RWPE2 (cell line): ENCODE results near the gene CHMP5.

Source experiments
- ATAC-seq: fragments of 200-7000 bp; cut with Tn5 transposase; 3 replicates; pipeline ENCODE4 v1.9.1; 2021; ENCODE audit warnings: low read depth
- DNase-seq: peaks from one replicate; pipeline ENCODE4 v3.0.0-alpha.2; 2020; ENCODE audit warnings: low spot score
- H3K27ac ChIP-seq: fragments of 450-650 bp; 2 replicates; pipeline ENCODE4 v1.5.1; 2017; ENCODE audit warnings: mild to moderate bottlenecking; ENCODE audit not compliant: poor library complexity, severe bottlenecking
- H3K27me3 ChIP-seq: fragments of 250-450 bp; sonication (Bioruptor Pico); 2 replicates; pipeline ENCODE4 v1.5.1; 2021; ENCODE audit warnings: mild to moderate bottlenecking, moderate library complexity; ENCODE audit not compliant: insufficient read depth, poor library complexity, severe bottlenecking
- H3K36me3 ChIP-seq: fragments of 250-450 bp; sonication (Bioruptor Pico); 2 replicates; pipeline ENCODE4 v1.5.1; 2020; ENCODE audit warnings: low read depth, mild to moderate bottlenecking, moderate library complexity
- H3K4me1 ChIP-seq: fragments of 250-450 bp; sonication (Bioruptor Pico); 2 replicates; pipeline ENCODE4 v1.5.1; 2021; ENCODE audit warnings: mild to moderate bottlenecking, moderate library complexity; ENCODE audit not compliant: insufficient read depth, poor library complexity, severe bottlenecking
- H3K4me3 ChIP-seq: fragments of 250-450 bp; sonication (Bioruptor Pico); 2 replicates; pipeline ENCODE4 v1.5.1; 2021; ENCODE audit warnings: mild to moderate bottlenecking, moderate library complexity; ENCODE audit not compliant: severe bottlenecking
- H3K9me3 ChIP-seq: fragments of 250-450 bp; sonication (Bioruptor Pico); 2 replicates; pipeline ENCODE4 v1.5.1; 2021; ENCODE audit warnings: mild to moderate bottlenecking, moderate library complexity; ENCODE audit not compliant: severe bottlenecking
- TF ChIP-seq, protein P1 (sequence below): fragments of 450-650 bp; IDR thresholded peaks from one replicate; pipeline ENCODE4 v1.5.1; 2017; ENCODE audit warnings: mild to moderate bottlenecking, moderate library complexity; ENCODE audit not compliant: poor library complexity, severe bottlenecking

CHMP5 gene

DNA sequence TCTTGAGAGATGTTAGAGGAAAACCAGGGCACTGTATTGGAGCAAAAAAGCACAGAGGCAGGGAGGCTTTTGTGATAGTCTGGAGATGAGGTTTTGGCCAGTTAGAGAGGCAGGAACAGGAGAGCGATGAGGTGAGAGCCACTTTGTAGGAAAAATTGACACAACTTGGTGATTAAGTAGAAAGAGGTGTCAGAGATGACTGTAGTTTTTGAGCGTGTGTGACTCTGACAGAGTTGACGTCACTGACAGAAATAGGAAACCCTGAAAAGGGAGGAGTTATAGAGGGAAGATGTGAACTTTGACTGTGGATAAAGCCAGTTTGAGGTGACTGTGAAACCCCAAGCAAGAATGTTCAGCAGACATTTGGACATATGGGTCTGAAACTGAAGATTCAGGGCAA, 41.2 kb downstream of the CHMP5 start:
- H3K27me3 ChIP-seq: no peaks in the 10 kb centered on the region
- H3K4me1 ChIP-seq: no peaks in the 10 kb centered on the region
- ATAC-seq (no peak), DNase-seq (no peak)
- no peak overlapping the region for H3K27ac ChIP-seq
- H3K9me3 ChIP-seq: no peaks in the 10 kb centered on the region
- peaks cover 98% of the 10 kb centered on the region for H3K36me3 ChIP-seq
- no peak overlapping the region for H3K4me3 ChIP-seq
- TF ChIP-seq, protein P1, sequence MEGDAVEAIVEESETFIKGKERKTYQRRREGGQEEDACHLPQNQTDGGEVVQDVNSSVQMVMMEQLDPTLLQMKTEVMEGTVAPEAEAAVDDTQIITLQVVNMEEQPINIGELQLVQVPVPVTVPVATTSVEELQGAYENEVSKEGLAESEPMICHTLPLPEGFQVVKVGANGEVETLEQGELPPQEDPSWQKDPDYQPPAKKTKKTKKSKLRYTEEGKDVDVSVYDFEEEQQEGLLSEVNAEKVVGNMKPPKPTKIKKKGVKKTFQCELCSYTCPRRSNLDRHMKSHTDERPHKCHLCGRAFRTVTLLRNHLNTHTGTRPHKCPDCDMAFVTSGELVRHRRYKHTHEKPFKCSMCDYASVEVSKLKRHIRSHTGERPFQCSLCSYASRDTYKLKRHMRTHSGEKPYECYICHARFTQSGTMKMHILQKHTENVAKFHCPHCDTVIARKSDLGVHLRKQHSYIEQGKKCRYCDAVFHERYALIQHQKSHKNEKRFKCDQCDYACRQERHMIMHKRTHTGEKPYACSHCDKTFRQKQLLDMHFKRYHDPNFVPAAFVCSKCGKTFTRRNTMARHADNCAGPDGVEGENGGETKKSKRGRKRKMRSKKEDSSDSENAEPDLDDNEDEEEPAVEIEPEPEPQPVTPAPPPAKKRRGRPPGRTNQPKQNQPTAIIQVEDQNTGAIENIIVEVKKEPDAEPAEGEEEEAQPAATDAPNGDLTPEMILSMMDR: no peak

DNA sequence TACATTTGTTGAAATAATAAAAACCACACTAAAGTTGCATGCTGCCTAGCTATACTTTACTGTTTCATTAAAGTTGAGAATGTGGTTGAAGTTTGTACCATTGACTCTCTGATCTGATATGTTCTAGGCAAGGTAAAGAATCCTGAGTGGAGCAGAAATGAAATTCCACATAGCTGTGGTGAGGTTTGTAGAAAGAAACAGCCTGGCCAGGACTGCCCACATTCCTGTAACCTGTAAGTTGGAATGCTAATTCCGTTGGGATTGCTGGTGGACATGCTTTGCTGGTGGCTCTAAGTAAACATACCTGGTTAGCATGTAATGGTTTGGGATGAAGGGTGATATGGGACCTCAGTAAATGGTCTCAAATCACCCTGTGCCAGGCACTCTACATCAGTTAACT, 42.2 kb downstream of the CHMP5 start:
- Histone ChIP-seq H3K4me3 (no peak overlapping the region), H3K27me3 (no peaks in the 10 kb centered on the region), H3K36me3 (peaks cover 98% of the 10 kb centered on the region), H3K9me3 (no peaks in the 10 kb centered on the region), H3K27ac (no peak overlapping the region), H3K4me1 (no peaks in the 10 kb centered on the region)
- DNase-seq (no peak), ATAC-seq (no peak)
- TF ChIP-seq, protein P1: no peak

- no peak overlapping the region for H3K4me3 ChIP-seq
- H3K4me1 ChIP-seq: no peaks in the 10 kb centered on the region
- TF ChIP-seq, protein P1: no peak
- no peaks in the 10 kb centered on the region for H3K9me3 ChIP-seq
- ATAC-seq (no peak), DNase-seq (no peak)
- no peak overlapping the region for H3K27ac ChIP-seq
- no peaks in the 10 kb centered on the region for H3K27me3 ChIP-seq
- H3K36me3 ChIP-seq: peaks cover 98% of the 10 kb centered on the region
Measured at GRCh38 chr9:33309903-33310302, 45.1 kb downstream of the CHMP5 start.

DNA sequence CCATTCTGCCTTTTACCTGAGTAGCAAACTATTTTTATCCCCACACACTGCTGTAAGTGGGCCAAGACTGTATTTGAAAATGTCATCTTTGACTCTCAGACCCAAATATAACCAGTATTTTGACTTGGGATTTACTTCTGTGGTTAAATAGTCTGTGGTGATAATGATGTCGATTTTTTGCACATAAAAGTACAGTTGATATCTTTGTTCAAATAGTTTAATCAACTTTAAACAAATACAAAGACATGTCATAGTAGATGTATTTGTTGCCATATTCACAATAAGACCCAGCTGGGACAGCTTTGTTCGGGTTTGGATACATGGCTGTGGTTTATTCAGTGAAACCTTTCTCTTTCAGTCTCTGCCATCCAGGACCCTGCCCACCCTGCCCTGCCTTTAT, 45.9 kb downstream of the CHMP5 start:
- H3K36me3 ChIP-seq: peaks cover 90% of the 10 kb centered on the region
- no peak overlapping the region for H3K4me3 ChIP-seq
- ATAC-seq: no peak
- no peaks in the 10 kb centered on the region for H3K27me3 ChIP-seq
- H3K4me1 ChIP-seq: no peaks in the 10 kb centered on the region
- H3K9me3 ChIP-seq: no peaks in the 10 kb centered on the region
- no peak for DNase-seq
- no peak overlapping the region for H3K27ac ChIP-seq
- TF ChIP-seq, protein P1: no peak

DNA sequence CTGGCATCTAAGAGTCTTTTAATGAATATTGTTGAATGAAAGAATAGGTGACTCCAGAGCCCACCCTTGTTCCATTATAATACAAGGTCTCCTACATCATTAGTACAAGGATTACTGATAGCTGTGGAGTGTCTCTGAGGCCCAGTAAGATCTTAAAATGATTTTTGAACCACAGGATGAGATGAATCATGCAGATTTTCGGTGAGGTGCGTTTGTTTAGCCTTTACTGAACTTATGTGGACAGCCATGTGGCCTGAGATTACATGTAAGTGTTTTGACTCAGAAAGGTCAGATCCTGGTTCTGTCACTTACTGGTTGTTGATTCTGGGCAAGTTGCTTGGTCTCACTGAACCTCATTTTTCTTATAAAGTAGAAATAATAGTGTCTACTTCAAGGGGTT, 47.1 kb downstream of the CHMP5 start:
- no peak for DNase-seq
- Histone ChIP-seq H3K27ac (no peak overlapping the region), H3K9me3 (no peaks in the 10 kb centered on the region), H3K27me3 (no peaks in the 10 kb centered on the region), H3K36me3 (peaks cover 89% of the 10 kb centered on the region), H3K4me1 (no peaks in the 10 kb centered on the region), H3K4me3 (no peak overlapping the region)
- TF ChIP-seq, protein P1: no peak
- no peak for ATAC-seq
